Measurements from ENCODE around the gene TMEM247. TPM values are rescaled to one million over a fixed set of nuclear protein-coding genes. Genes with fewer than 3 reads are reported as not detected.

TMEM247 gene
- total and polyA plus RNA-seq, 2 of the 8 experiments (the other 6 are each of a cell fraction or from before 2014, with no cell fraction given): not detected

GRCh38 chr2:46492301-46492700 lies 12.9 kb downstream of the TMEM247 start:
- no peak overlapping the region for H2BK20ac ChIP-seq (ENCODE audit: low read length)
- H3K4ac ChIP-seq (replicated peaks; ENCODE audit: insufficient read length, low read depth, low read length): no peak overlapping the region
- no peak overlapping the region for H4K8ac ChIP-seq (ENCODE audit: extremely low read depth, insufficient read depth, low read length)
- no peak overlapping the region for H2AFZ ChIP-seq (ENCODE audit: low read length)
- no peaks in the 10 kb centered on the region for H3K79me1 ChIP-seq (ENCODE audit: low read depth, low read length)
- ChIA-PET POLR2A (ENCODE audit: partially characterized antibody) (no interaction called here), CTCF (ENCODE audit: partially characterized antibody) (interaction anchor here (1.5 kb wide), 1 partner anchor 38 kb away, joined by 4 read pairs; no protein-coding TSS in a partner anchor)
- no peak overlapping the region for H3K4me3 ChIP-seq (ENCODE audit: extremely low read depth in 1 of 4, insufficient read depth in 2 of 4, low read depth in 3 of 4, low read length in 4 of 4)
- TF ChIP-seq CTBP2 (IDR thresholded peaks at IDR 0.05; ENCODE audit: borderline replicate concordance, insufficient read depth, insufficient read length, low read length) (no peak), CHD1 (IDR thresholded peaks at IDR 0.05; ENCODE audit: low read depth, low read length) (no peak), BCL11A (IDR thresholded peaks at IDR 0.05; ENCODE audit: low read depth in 2 of 2, low read length in 2 of 2) (no peak), TEAD4 (IDR thresholded peaks at IDR 0.05; ENCODE audit: low read depth, low read length) (no peak)
- TF ChIP-seq, protein P1, sequence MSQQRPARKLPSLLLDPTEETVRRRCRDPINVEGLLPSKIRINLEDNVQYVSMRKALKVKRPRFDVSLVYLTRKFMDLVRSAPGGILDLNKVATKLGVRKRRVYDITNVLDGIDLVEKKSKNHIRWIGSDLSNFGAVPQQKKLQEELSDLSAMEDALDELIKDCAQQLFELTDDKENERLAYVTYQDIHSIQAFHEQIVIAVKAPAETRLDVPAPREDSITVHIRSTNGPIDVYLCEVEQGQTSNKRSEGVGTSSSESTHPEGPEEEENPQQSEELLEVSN (IDR thresholded peaks at IDR 0.05): no peak
- DNase-seq (ENCODE audit: low read depth in 1 of 2, low spot score in 2 of 2) (peak in 1 of 2 experiments; percentile 23), FAIRE-seq (no peak)
- H3K9ac ChIP-seq (replicated peaks in 1 of 4; ENCODE audit: extremely low read depth in 1 of 4, low read depth in 3 of 4, low read length in 3 of 4): no peak overlapping the region
- H3K56ac ChIP-seq (replicated peaks; ENCODE audit: insufficient read length, low read depth, low read length): no peak overlapping the region
- 85% methylated on average over 7 of the region's 7 CpGs; no CpG with 5 or more reads in 1 of the 2 experiments for WGBS, 2 experiments (ENCODE audit: extremely low coverage in 1 of 2, insufficient coverage in 1 of 2, insufficient read length in 1 of 2, insufficient replicate concordance in 2 of 2, low coverage in 1 of 2, low lambda C conversion rate in 2 of 2, missing lambda C conversion rate in 1 of 2)
- H2BK12ac ChIP-seq (ENCODE audit: low read depth, low read length): no peak overlapping the region
- H3K23ac ChIP-seq (ENCODE audit: insufficient read length): no peak overlapping the region
- H3K27me3 ChIP-seq (replicated peaks in 1 of 4; ENCODE audit: control insufficient read depth in 3 of 4, extremely low read depth in 1 of 4, insufficient read depth in 3 of 4, low read length in 3 of 4): no peaks in the 10 kb centered on the region
- no peaks in the 10 kb centered on the region for H4K20me1 ChIP-seq (replicated peaks in 1 of 2; ENCODE audit: control insufficient read depth in 1 of 2, insufficient read depth in 2 of 2, low read length in 2 of 2)
- H3K4me2 ChIP-seq (ENCODE audit: insufficient read depth in 1 of 2, low read depth in 2 of 2, low read length in 2 of 2): no peak overlapping the region
- no peak overlapping the region for H3K14ac ChIP-seq (ENCODE audit: insufficient read length)
- H3K9me3 ChIP-seq (ENCODE audit: insufficient read depth in 2 of 2, low read depth in 1 of 2, low read length in 1 of 2): no peaks in the 10 kb centered on the region
- H2BK120ac ChIP-seq (replicated peaks; ENCODE audit: low read depth, low read length): no peak overlapping the region
- H4K91ac ChIP-seq (replicated peaks; ENCODE audit: insufficient read length, low read length): no peak overlapping the region
- H3K27ac ChIP-seq (ENCODE audit: low read depth, low read length): no peak overlapping the region
- no peak overlapping the region for H4K5ac ChIP-seq (ENCODE audit: insufficient read length, low read depth, low read length)
- no peaks in the 10 kb centered on the region for H3K23me2 ChIP-seq (ENCODE audit: low read depth, low read length)
- H3K79me2 ChIP-seq (ENCODE audit: control insufficient read depth in 1 of 2, insufficient read depth in 2 of 2, low read length in 2 of 2): no peaks in the 10 kb centered on the region
- H2BK5ac ChIP-seq (ENCODE audit: low read depth, low read length): no peak overlapping the region
- peaks cover 0 to 15% (median 7%) of the 10 kb centered on the region in 4 experiments; a peak in 4 of 7 replicates for H3K4me1 ChIP-seq (replicated peaks in 1 of 4; ENCODE audit: control insufficient read depth in 3 of 4, insufficient read depth in 4 of 4, low read length in 3 of 4)
- H2BK15ac ChIP-seq (ENCODE audit: low read length): no peak overlapping the region
- H3K18ac ChIP-seq (ENCODE audit: extremely low read depth, low read length): no peak overlapping the region
- no peak overlapping the region for H2AK5ac ChIP-seq (ENCODE audit: low read depth, low read length)
- no peaks in the 10 kb centered on the region for H3K36me3 ChIP-seq (ENCODE audit: control insufficient read depth in 2 of 4, insufficient read depth in 4 of 4, low read length in 3 of 4)

All from H1 (cell line).